Left ventricle myocardium inferior (tissue), 1 donor: ENCODE measurements around the gene DTWD2. TPM values are rescaled to one million over a fixed set of nuclear protein-coding genes. Genes with fewer than 3 reads are reported as not detected.

Experiments
- DNase-seq: peaks from one replicate; pipeline ENCODE4 v3.0.0-alpha.2; 2020
- H3K27ac ChIP-seq: fragments of 200-600 bp; replicated peaks from 2 replicates; pipeline ENCODE4 v1.8.0; 2021
- H3K27me3 ChIP-seq: fragments of 200-600 bp; 2 replicates; pipeline ENCODE4 v1.8.0; 2021; ENCODE audit warnings: low read depth
- H3K36me3 ChIP-seq: fragments of 200-600 bp; 2 replicates; pipeline ENCODE4 v1.8.0; 2021
- H3K4me1 ChIP-seq: fragments of 200-600 bp; 2 replicates; pipeline ENCODE4 v1.8.0; 2021
- H3K4me3 ChIP-seq: fragments of 200-600 bp; 2 replicates; pipeline ENCODE4 v1.8.0; 2021; ENCODE audit warnings: mild to moderate bottlenecking, moderate library complexity
- H3K9me3 ChIP-seq: fragments of 200-600 bp; replicated peaks from 2 replicates; pipeline ENCODE4 v1.8.0; 2021
- CTCF ChIP-seq: fragments of 200-600 bp; IDR thresholded peaks from 2 replicates; pipeline ENCODE4 v1.8.0; 2021; ENCODE audit warnings: antibody characterized with exemption, mild to moderate bottlenecking, borderline replicate concordance
- intact Hi-C: fragments of 100-400 bp; cut with micrococcal nuclease; formaldehyde crosslinking; loops from one replicate; pipeline ENCODE4 v1.11.0; 2022
- total RNA-seq: library from RNA; stranded (reverse); fragmentation: NEBNext Ultra II Directional; extraction: Animal tissue kit (Norgen Biotek cat#: 25700); gene quantifications from one replicate; pipeline ENCODE4 v1.2.1, GENCODE V29; 2021
- donor health status: DM: no; HTN: yes; CAD: no; lungs with severe emphysema.

Gene DTWD2
- total RNA-seq, 1 donor from 2014 or later = 14.7 TPM

GRCh38 chr5:118933703-118934102 lies 54.6 kb downstream of the DTWD2 start:
- intact Hi-C loops = no loop called here
- H3K36me3 ChIP-seq = no peaks in the 10 kb centered on the region
- H3K27ac ChIP-seq = no peak overlapping the region
- peaks cover 6% of the 10 kb centered on the region for H3K4me1 ChIP-seq
- TF ChIP-seq CTCF = no peak
- no peak overlapping the region for H3K4me3 ChIP-seq
- no peak for DNase-seq
- no peaks in the 10 kb centered on the region for H3K27me3 ChIP-seq
- H3K9me3 ChIP-seq = peaks cover 10% of the 10 kb centered on the region

GRCh38 chr5:118931564-118931963 lies 56.8 kb downstream of the DTWD2 start:
- no peak overlapping the region for H3K27ac ChIP-seq
- peaks cover 3% of the 10 kb centered on the region for H3K36me3 ChIP-seq
- TF ChIP-seq CTCF = no peak
- H3K4me3 ChIP-seq = no peak overlapping the region
- intact Hi-C loops = no loop called here
- peaks cover 10% of the 10 kb centered on the region for H3K9me3 ChIP-seq
- H3K27me3 ChIP-seq = no peaks in the 10 kb centered on the region
- no peak for DNase-seq
- H3K4me1 ChIP-seq = no peaks in the 10 kb centered on the region

- Histone ChIP-seq H3K36me3 (peaks cover 13% of the 10 kb centered on the region), H3K27ac (no peak overlapping the region), H3K9me3 (no peaks in the 10 kb centered on the region), H3K4me3 (no peak overlapping the region), H3K27me3 (no peaks in the 10 kb centered on the region), H3K4me1 (peaks cover 5% of the 10 kb centered on the region)
- intact Hi-C loops = no loop called here
- no peak for DNase-seq
- no peak for TF ChIP-seq CTCF
Measured at GRCh38 chr5:118924006-118924389, 64.3 kb downstream of the DTWD2 start.

GRCh38 chr5:118923295-118924005 lies 64.9 kb downstream of the DTWD2 start:
- H3K4me3 ChIP-seq = no peak overlapping the region
- peaks cover 13% of the 10 kb centered on the region for H3K36me3 ChIP-seq
- DNase-seq = no peak
- intact Hi-C loops = no loop called here
- no peak for TF ChIP-seq CTCF
- no peaks in the 10 kb centered on the region for H3K27me3 ChIP-seq
- H3K4me1 ChIP-seq = peaks cover 5% of the 10 kb centered on the region
- H3K9me3 ChIP-seq = no peaks in the 10 kb centered on the region
- H3K27ac ChIP-seq = no peak overlapping the region

GRCh38 chr5:118921866-118922265 lies 66.5 kb downstream of the DTWD2 start:
- peaks cover 13% of the 10 kb centered on the region for H3K36me3 ChIP-seq
- H3K4me1 ChIP-seq = peaks cover 5% of the 10 kb centered on the region

More at GRCh38 chr5:118921866-118922265, 66.5 kb downstream of the DTWD2 start:
- Histone ChIP-seq H3K9me3 (no peaks in the 10 kb centered on the region), H3K27ac (no peak overlapping the region), H3K4me3 (no peak overlapping the region), H3K27me3 (no peaks in the 10 kb centered on the region)
- no peak for TF ChIP-seq CTCF
- intact Hi-C loops = no loop called here
- no peak for DNase-seq
